ENCODE results near the gene HCRTR1.

- TF ChIP-seq CTCF (IDR thresholded peaks at IDR 0.05): no peak
- TF ChIP-seq ZFX (IDR thresholded peaks at IDR 0.05; ENCODE audit: borderline replicate concordance): no peak
Observed at GRCh38 chr1:31643976-31644559, 26.6 kb downstream of the HCRTR1 start.
